Right lobe of liver (tissue), 6 donors: ENCODE measurements around the gene DLD. TPM values are rescaled to one million over a fixed set of nuclear protein-coding genes. Genes with fewer than 3 reads are reported as not detected.

ENCODE experiments used
- ATAC-seq, 4 donors: fragments of 200-7000 bp; cut with Tn5 transposase; one replicate each; pipeline ENCODE4 v1.9.1; 2020; ENCODE audit warnings: mild to moderate bottlenecking in 4 of 4, moderate library complexity in 4 of 4
- DNase-seq, 3 donors: peaks; one replicate each; pipeline ENCODE4 v3.0.0-alpha.2; 2020
- H3K27ac ChIP-seq, 3 donors: fragments of 200-600 bp; one replicate each; pipeline ENCODE4 v1.8.0; 2022
- H3K27me3 ChIP-seq, 2 donors: fragments of 200-600 bp; one replicate each; pipeline ENCODE4 v1.8.0; 2022
- H3K36me3 ChIP-seq, 4 donors: fragments of 200-600 bp; sonication (generic) in 1 of 4; one replicate each; pipeline versions ENCODE4 v1.5.1 to v1.8.0; 2017 to 2022; ENCODE audit warnings: control low read depth in 1 of 4
- H3K4me1 ChIP-seq, 4 donors: fragments of 200-600 bp; sonication (generic) in 1 of 4; one replicate each; pipeline versions ENCODE4 v1.5.1 to v1.8.0; 2017 to 2022; ENCODE audit warnings: control low read depth in 1 of 4
- H3K4me3 ChIP-seq, 3 donors: fragments of 200-600 bp; one replicate each; pipeline ENCODE4 v1.8.0; 2022
- H3K9me3 ChIP-seq, 4 donors: fragments of 200-600 bp; sonication (generic) in 1 of 4; one replicate each; pipeline versions ENCODE4 v1.5.1 to v1.8.0; 2017 to 2022; ENCODE audit warnings: control low read depth in 1 of 4
- CTCF ChIP-seq, 4 donors: fragments of 200-600 bp in 3 of 4; fragments of 450-650 bp in 1 of 4; IDR thresholded peaks; one replicate each; pipeline versions ENCODE4 v1.5.1 to v1.8.0; 2016 to 2022; ENCODE audit warnings: antibody characterized with exemption in 4 of 4, mild to moderate bottlenecking in 2 of 4
- POLR2A ChIP-seq: fragments of 450-650 bp; IDR thresholded peaks from one replicate; pipeline ENCODE4 v1.6.1; 2017; ENCODE audit warnings: antibody characterized with exemption, mild to moderate bottlenecking
- WGBS: methylation state at CpG from one replicate; pipeline ENCODE4 v1.1.6; 2018; ENCODE audit warnings: low coverage, low lambda C conversion rate; ENCODE audit not compliant: insufficient coverage; ENCODE audit errors: missing lambda C conversion rate; 5-methylcytosine and 5-hydroxymethylcytosine counted together
- intact Hi-C, 2 donors: fragments of 100-400 bp; cut with DNase I; formaldehyde crosslinking; loops; one replicate each; pipeline versions ENCODE4 v1.11.2 to v1.14.1; 2022
- total RNA-seq, 6 experiments: library from RNA; depleted of rRNA in 2 of 6; stranded (reverse); fragments of >200 nt in 2 of 6; fragmentation: NEBNext Ultra II Directional in 3 of 6; extraction: Animal tissue kit (Norgen Biotek cat#: 25700) in 3 of 6; gene quantifications; one replicate each; pipeline versions ENCODE4 v1.1.0 to v1.2.4, GENCODE V29; 2016 to 2023
- donor health status: DM: no; HTN: yes; CAD: no.
- donor health status: DM: no; HTN: no; CAD: no.
- donor health status: DM: no; HTN: no; CAD: no.
- donor health status: DM: no; HTN: yes; CAD: no.
- donor health status: DM: no; HTN: yes; CAD: no.

Gene DLD
- total RNA-seq, 6 experiments from 2014 or later = 51.5 to 69.4 (median 61.0) TPM

GRCh38 chr7:107854989-107855388 lies 36.0 kb upstream of the DLD start:
- intact Hi-C loops = no loop called here
- Histone ChIP-seq H3K9me3 (no peaks in the 10 kb centered on the region), H3K36me3 (no peaks in the 10 kb centered on the region), H3K27me3 (no peaks in the 10 kb centered on the region), H3K4me1 (peaks cover 0 to 19% (median 2%) of the 10 kb centered on the region in 4 donors), H3K4me3 (no peak overlapping the region), H3K27ac (no peak overlapping the region)
- TF ChIP-seq POLR2A (no peak), CTCF (IDR thresholded peaks at IDR 0.05) (no peak)
- DNase-seq (no peak), ATAC-seq (no peak)
- 34% methylated on average over 3 of the region's 4 CpGs for WGBS

- TF ChIP-seq CTCF (IDR thresholded peaks at IDR 0.05) = no peak
- no peak for TF ChIP-seq POLR2A
- DNase-seq (no peak), ATAC-seq (peak; percentile 31 to 63 (median 50))
- Histone ChIP-seq H3K4me1 (peaks cover 0 to 36% (median 9%) of the 10 kb centered on the region in 4 donors), H3K36me3 (no peaks in the 10 kb centered on the region), H3K27ac (peak overlapping the region in 1 of 3 donors; percentile 7), H3K4me3 (no peak overlapping the region), H3K27me3 (no peaks in the 10 kb centered on the region), H3K9me3 (no peaks in the 10 kb centered on the region)
- intact Hi-C loops = no loop called here
- 13% methylated on average over 4 of the region's 4 CpGs for WGBS
Measured at GRCh38 chr7:107856806-107857540, 34.0 kb upstream of the DLD start.

- TF ChIP-seq CTCF (IDR thresholded peaks at IDR 0.05) (no peak), POLR2A (no peak)
- Histone ChIP-seq H3K9me3 (no peaks in the 10 kb centered on the region), H3K4me1 (peaks cover 0 to 36% (median 9%) of the 10 kb centered on the region in 4 donors), H3K27ac (no peak overlapping the region), H3K36me3 (no peaks in the 10 kb centered on the region), H3K4me3 (no peak overlapping the region), H3K27me3 (no peaks in the 10 kb centered on the region)
- intact Hi-C loops = no loop called here
- ATAC-seq (peak in 2 of 4 donors; percentile 16 to 46), DNase-seq (no peak)
- 56% methylated on average over 2 of the region's 2 CpGs for WGBS
Measured at GRCh38 chr7:107857541-107857912, 33.5 kb upstream of the DLD start.

- H3K27ac ChIP-seq = no peak overlapping the region
- intact Hi-C loops = no loop called here
- no peak overlapping the region for H3K4me3 ChIP-seq
- no peaks in the 10 kb centered on the region for H3K36me3 ChIP-seq
- WGBS = 94% methylated on average over 4 of the region's 5 CpGs
- no peak for DNase-seq
- TF ChIP-seq POLR2A (no peak), CTCF (IDR thresholded peaks at IDR 0.05) (no peak)
- ATAC-seq = no peak
- peaks cover 0 to 36% (median 9%) of the 10 kb centered on the region in 4 donors for H3K4me1 ChIP-seq
- no peaks in the 10 kb centered on the region for H3K27me3 ChIP-seq
- H3K9me3 ChIP-seq = no peaks in the 10 kb centered on the region
Measured at GRCh38 chr7:107858280-107858679, 32.7 kb upstream of the DLD start.
